RWPE2 (cell line): ENCODE measurements around the gene SLC9A5.

Experiments used
- ATAC-seq: fragments of 200-7000 bp; cut with Tn5 transposase; 3 replicates; pipeline ENCODE4 v1.9.1; 2021; ENCODE audit warnings: low read depth
- DNase-seq: peaks from one replicate; pipeline ENCODE4 v3.0.0-alpha.2; 2020; ENCODE audit warnings: low spot score
- H3K27ac ChIP-seq: fragments of 450-650 bp; 2 replicates; pipeline ENCODE4 v1.5.1; 2017; ENCODE audit warnings: mild to moderate bottlenecking; ENCODE audit not compliant: poor library complexity, severe bottlenecking
- H3K27me3 ChIP-seq: fragments of 250-450 bp; sonication (Bioruptor Pico); 2 replicates; pipeline ENCODE4 v1.5.1; 2021; ENCODE audit warnings: mild to moderate bottlenecking, moderate library complexity; ENCODE audit not compliant: insufficient read depth, poor library complexity, severe bottlenecking
- H3K36me3 ChIP-seq: fragments of 250-450 bp; sonication (Bioruptor Pico); 2 replicates; pipeline ENCODE4 v1.5.1; 2020; ENCODE audit warnings: low read depth, mild to moderate bottlenecking, moderate library complexity
- H3K4me1 ChIP-seq: fragments of 250-450 bp; sonication (Bioruptor Pico); 2 replicates; pipeline ENCODE4 v1.5.1; 2021; ENCODE audit warnings: mild to moderate bottlenecking, moderate library complexity; ENCODE audit not compliant: insufficient read depth, poor library complexity, severe bottlenecking
- H3K4me3 ChIP-seq: fragments of 250-450 bp; sonication (Bioruptor Pico); 2 replicates; pipeline ENCODE4 v1.5.1; 2021; ENCODE audit warnings: mild to moderate bottlenecking, moderate library complexity; ENCODE audit not compliant: severe bottlenecking
- H3K9me3 ChIP-seq: fragments of 250-450 bp; sonication (Bioruptor Pico); 2 replicates; pipeline ENCODE4 v1.5.1; 2021; ENCODE audit warnings: mild to moderate bottlenecking, moderate library complexity; ENCODE audit not compliant: severe bottlenecking
- CTCF ChIP-seq: fragments of 450-650 bp; IDR thresholded peaks from one replicate; pipeline ENCODE4 v1.5.1; 2017; ENCODE audit warnings: mild to moderate bottlenecking, moderate library complexity; ENCODE audit not compliant: poor library complexity, severe bottlenecking

The SLC9A5 gene

DNA sequence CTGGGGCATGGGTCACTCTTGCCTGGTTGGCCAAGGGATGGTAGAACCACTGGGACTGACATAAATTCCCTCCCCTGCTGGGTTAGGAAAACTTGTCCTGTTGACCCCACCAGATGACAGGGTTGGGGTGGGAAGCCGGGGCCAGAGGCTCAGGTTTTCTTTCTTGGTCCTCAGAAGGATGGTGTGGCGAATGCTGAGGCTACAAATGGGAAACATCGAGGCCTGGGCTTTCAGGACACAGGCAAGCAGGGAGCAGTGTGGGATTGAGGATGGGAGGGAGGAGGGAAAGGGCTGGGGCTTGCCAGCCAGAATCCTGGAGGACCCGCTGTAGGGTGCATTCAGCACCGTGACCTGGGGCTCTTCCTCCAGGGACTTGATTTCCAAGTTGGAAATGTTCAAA lies 16.1 kb downstream of the SLC9A5 start:
- DNase-seq (peak; percentile 13), ATAC-seq (no peak)
- H3K4me3 ChIP-seq: no peak overlapping the region
- H3K4me1 ChIP-seq: peaks cover 2% of the 10 kb centered on the region
- no peak for TF ChIP-seq CTCF
- no peaks in the 10 kb centered on the region for H3K27me3 ChIP-seq
- H3K36me3 ChIP-seq: no peaks in the 10 kb centered on the region
- no peak overlapping the region for H3K27ac ChIP-seq
- no peaks in the 10 kb centered on the region for H3K9me3 ChIP-seq

DNA sequence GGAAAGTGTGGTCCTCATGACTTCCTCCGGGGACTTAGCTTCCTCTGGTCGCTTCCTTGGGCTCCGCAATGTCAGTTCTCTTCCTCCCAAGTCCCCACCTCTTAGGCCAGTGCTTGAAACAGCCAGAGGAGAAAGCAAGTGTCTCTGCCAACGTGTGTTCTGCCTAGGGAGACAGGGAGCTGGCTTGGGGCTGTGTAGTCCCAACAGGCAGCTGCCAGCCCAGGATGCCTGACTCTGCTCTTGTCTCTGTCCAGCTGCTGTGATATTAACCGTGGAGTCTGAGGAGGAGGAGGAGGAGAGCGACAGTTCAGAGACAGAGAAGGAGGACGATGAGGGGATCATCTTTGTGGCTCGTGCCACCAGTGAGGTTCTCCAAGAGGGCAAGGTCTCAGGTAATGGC lies 17.1 kb downstream of the SLC9A5 start:
- no peak for TF ChIP-seq CTCF
- Histone ChIP-seq H3K27me3 (no peaks in the 10 kb centered on the region), H3K36me3 (no peaks in the 10 kb centered on the region), H3K27ac (no peak overlapping the region), H3K9me3 (no peaks in the 10 kb centered on the region), H3K4me3 (no peak overlapping the region), H3K4me1 (peaks cover 2% of the 10 kb centered on the region)
- DNase-seq: peak; percentile 33
- no peak; the same call in 2 of the 3 replicates for ATAC-seq

DNA sequence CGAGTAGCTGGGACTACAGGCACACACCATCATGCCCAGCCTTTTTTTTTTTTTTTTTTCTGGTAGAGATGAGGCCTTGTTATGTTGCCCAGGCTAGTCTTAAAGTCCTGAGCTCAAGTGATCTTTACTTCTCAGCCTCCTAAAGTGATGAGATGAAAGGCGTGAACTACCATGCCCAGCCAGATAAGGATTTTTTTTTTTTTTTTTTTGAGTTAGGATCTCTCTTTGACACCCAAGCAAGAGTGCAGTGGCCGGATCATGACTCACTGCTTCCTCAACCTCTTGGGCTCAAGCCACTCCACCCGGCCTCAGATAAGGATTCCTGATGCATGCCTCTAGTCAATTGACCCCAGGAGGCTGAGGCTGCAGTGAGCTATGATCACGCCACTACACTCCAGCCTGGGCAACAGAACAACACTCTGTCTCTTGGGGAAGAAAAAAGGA lies 19.4 kb downstream of the SLC9A5 start:
- TF ChIP-seq CTCF: no peak
- H3K27me3 ChIP-seq: no peaks in the 10 kb centered on the region
- H3K36me3 ChIP-seq: no peaks in the 10 kb centered on the region
- DNase-seq (peak; percentile 64), ATAC-seq (peak; percentile 54)
- peaks cover 2% of the 10 kb centered on the region for H3K4me1 ChIP-seq
- H3K4me3 ChIP-seq: no peak overlapping the region
- H3K9me3 ChIP-seq: no peaks in the 10 kb centered on the region
- H3K27ac ChIP-seq: no peak overlapping the region

DNA sequence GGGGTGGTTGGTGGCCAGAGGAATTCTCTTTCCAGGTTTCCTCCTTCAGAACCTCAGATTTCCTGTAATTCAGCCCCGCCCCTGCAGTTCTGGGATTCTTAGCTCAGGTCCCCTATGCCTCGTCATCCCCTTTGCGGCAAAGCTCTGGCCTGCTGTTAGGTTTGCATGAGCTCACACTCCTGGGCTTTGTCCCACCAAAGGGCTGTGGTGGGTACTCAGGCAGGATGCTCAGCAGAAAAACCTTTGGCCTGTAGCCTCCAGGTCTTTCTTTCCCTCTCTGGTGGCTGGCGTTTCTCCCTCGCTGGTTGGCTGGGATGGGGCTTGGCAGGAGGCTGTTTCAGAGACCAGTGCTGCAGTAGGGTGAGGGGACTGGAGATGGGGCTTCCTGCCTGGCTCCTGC lies 21.0 kb downstream of the SLC9A5 start:
- Histone ChIP-seq H3K27ac (no peak overlapping the region), H3K4me1 (peaks cover 2% of the 10 kb centered on the region), H3K36me3 (peaks cover 4% of the 10 kb centered on the region), H3K9me3 (no peaks in the 10 kb centered on the region), H3K4me3 (no peak overlapping the region), H3K27me3 (no peaks in the 10 kb centered on the region)
- TF ChIP-seq CTCF: no peak
- peak; percentile 44 for DNase-seq
- ATAC-seq: peak; percentile 19; the same call in 1 of the 3 replicates

- TF ChIP-seq CTCF: no peak
- Histone ChIP-seq H3K27me3 (no peaks in the 10 kb centered on the region), H3K9me3 (no peaks in the 10 kb centered on the region), H3K4me1 (peaks cover 2% of the 10 kb centered on the region), H3K36me3 (peaks cover 13% of the 10 kb centered on the region), H3K4me3 (no peak overlapping the region), H3K27ac (no peak overlapping the region)
- ATAC-seq: no peak; the same call in 1 of the 3 replicates
- DNase-seq: peak; percentile 62
These were observed 22.2 kb downstream of the SLC9A5 start for GRCh38 chr16:67270931-67271338.
